Memory B cell (primary cell): ENCODE data around the gene FANCL.
"Not testable (repeated sequence)": the region's sequence is repeated elsewhere in the genome, so short reads cannot be mapped to it uniquely, and the experiment has no call there.

ENCODE experiments used
- ATAC-seq: fragments of 150-1000 bp; cut with Tn5 transposase; 2 replicates; pipeline ENCODE4 v1.10.0; 2021; ENCODE audit warnings: low read depth, mild to moderate bottlenecking, moderate library complexity
- DNase-seq, 2 donors: peaks; one replicate each; pipeline ENCODE4 v3.0.0; 2022; ENCODE audit warnings: low spot score in 2 of 2
- H3K27ac Mint-ChIP-seq: one replicate; pipeline ENCODE4 v1.8.0; 2022; ENCODE audit warnings: mild to moderate bottlenecking, moderate library complexity, mixed read lengths
- H3K27me3 Mint-ChIP-seq: one replicate; pipeline ENCODE4 v1.8.0; 2022; ENCODE audit warnings: mixed read lengths
- H3K36me3 Mint-ChIP-seq: one replicate; pipeline ENCODE4 v1.8.0; 2022; ENCODE audit warnings: mild to moderate bottlenecking, mixed read lengths
- H3K4me1 Mint-ChIP-seq: one replicate; pipeline ENCODE4 v1.8.0; 2022; ENCODE audit warnings: mixed read lengths
- H3K4me3 Mint-ChIP-seq: one replicate; pipeline ENCODE4 v1.8.0; 2022; ENCODE audit warnings: mild to moderate bottlenecking, moderate library complexity, mixed read lengths
- H3K9me3 Mint-ChIP-seq: one replicate; pipeline ENCODE4 v1.8.0; 2022; ENCODE audit warnings: mixed read lengths

The FANCL gene

GRCh38 chr2:58146707-58147106 lies 94.4 kb downstream of the FANCL start:
- Mint-ChIP-seq H3K27ac (no peak overlapping the region), H3K27me3 (no peaks in the 10 kb centered on the region), H3K9me3 (no peaks in the 10 kb centered on the region), H3K4me3 (no peak overlapping the region), H3K36me3 (peaks cover 28% of the 10 kb centered on the region), H3K4me1 (peaks cover 2% of the 10 kb centered on the region)
- DNase-seq, result no peak
- ATAC-seq, result no peak

GRCh38 chr2:58145769-58146168 lies 95.4 kb downstream of the FANCL start:
- H3K4me3 Mint-ChIP-seq, H3K27ac Mint-ChIP-seq, H3K27me3 Mint-ChIP-seq, H3K9me3 Mint-ChIP-seq, DNase-seq, ATAC-seq, H3K4me1 Mint-ChIP-seq: not testable (repeated sequence)
- H3K36me3 Mint-ChIP-seq, result peaks cover 28% of the 10 kb centered on the region

- Mint-ChIP-seq H3K36me3 (peaks cover 20% of the 10 kb centered on the region), H3K4me3 (no peak overlapping the region), H3K9me3 (no peaks in the 10 kb centered on the region), H3K27me3 (no peaks in the 10 kb centered on the region), H3K27ac (no peak overlapping the region), H3K4me1 (no peaks in the 10 kb centered on the region)
- DNase-seq, result no peak
- ATAC-seq, result no peak
These were observed 100.5 kb downstream of the FANCL start for GRCh38 chr2:58140508-58141072.

- H3K27me3 Mint-ChIP-seq, result no peaks in the 10 kb centered on the region
- DNase-seq (no peak), ATAC-seq (no peak)
- no peaks in the 10 kb centered on the region for H3K9me3 Mint-ChIP-seq
- H3K27ac Mint-ChIP-seq, result no peak overlapping the region
- peaks cover 23% of the 10 kb centered on the region for H3K36me3 Mint-ChIP-seq
- H3K4me1 Mint-ChIP-seq, result no peaks in the 10 kb centered on the region
- H3K4me3 Mint-ChIP-seq, result no peak overlapping the region
These were observed 102.6 kb downstream of the FANCL start for GRCh38 chr2:58138396-58139030.

GRCh38 chr2:58137856-58138255 lies 103.3 kb downstream of the FANCL start:
- no peak for DNase-seq
- Mint-ChIP-seq H3K36me3 (peaks cover 22% of the 10 kb centered on the region), H3K27ac (no peak overlapping the region)

GRCh38 chr2:58137221-58137620 lies 103.9 kb downstream of the FANCL start:
- no peak overlapping the region for H3K4me3 Mint-ChIP-seq
- ATAC-seq (no peak), DNase-seq (no peak)
- H3K9me3 Mint-ChIP-seq, result no peaks in the 10 kb centered on the region
- peaks cover 24% of the 10 kb centered on the region for H3K36me3 Mint-ChIP-seq
- no peaks in the 10 kb centered on the region for H3K4me1 Mint-ChIP-seq
- H3K27me3 Mint-ChIP-seq, result no peaks in the 10 kb centered on the region
- H3K27ac Mint-ChIP-seq, result no peak overlapping the region

More at GRCh38 chr2:58137856-58138255, 103.3 kb downstream of the FANCL start:
- Mint-ChIP-seq H3K27me3 (no peaks in the 10 kb centered on the region), H3K9me3 (no peaks in the 10 kb centered on the region), H3K4me3 (no peak overlapping the region), H3K4me1 (no peaks in the 10 kb centered on the region)
- no peak for ATAC-seq

GRCh38 chr2:58135861-58136260 lies 105.3 kb downstream of the FANCL start:
- no peak for ATAC-seq
- Mint-ChIP-seq H3K4me3 (no peak overlapping the region), H3K9me3 (no peaks in the 10 kb centered on the region), H3K27me3 (no peaks in the 10 kb centered on the region), H3K36me3 (peaks cover 30% of the 10 kb centered on the region), H3K27ac (no peak overlapping the region), H3K4me1 (no peaks in the 10 kb centered on the region)
- no peak for DNase-seq

- DNase-seq (no peak), ATAC-seq (no peak)
- Mint-ChIP-seq H3K27me3 (no peaks in the 10 kb centered on the region), H3K36me3 (peaks cover 21% of the 10 kb centered on the region), H3K9me3 (no peaks in the 10 kb centered on the region), H3K27ac (no peak overlapping the region), H3K4me1 (no peaks in the 10 kb centered on the region), H3K4me3 (no peak overlapping the region)
These were observed 107.7 kb downstream of the FANCL start for GRCh38 chr2:58133395-58133794.

GRCh38 chr2:58131191-58132011 lies 109.7 kb downstream of the FANCL start:
- Mint-ChIP-seq H3K27ac (peak overlapping the region; percentile 32), H3K9me3 (no peaks in the 10 kb centered on the region), H3K36me3 (peaks cover 19% of the 10 kb centered on the region), H3K27me3 (no peaks in the 10 kb centered on the region), H3K4me1 (no peaks in the 10 kb centered on the region), H3K4me3 (no peak overlapping the region)
- no peak for DNase-seq
- ATAC-seq, result no peak

- Mint-ChIP-seq H3K4me1 (no peaks in the 10 kb centered on the region), H3K27me3 (no peaks in the 10 kb centered on the region), H3K4me3 (no peak overlapping the region), H3K27ac (no peak overlapping the region), H3K9me3 (no peaks in the 10 kb centered on the region), H3K36me3 (peaks cover 17% of the 10 kb centered on the region)
- no peak for ATAC-seq
- DNase-seq, result no peak
These were observed 110.9 kb downstream of the FANCL start for GRCh38 chr2:58130238-58130637.

GRCh38 chr2:58127111-58127510 lies 114.0 kb downstream of the FANCL start:
- Mint-ChIP-seq H3K36me3 (peaks cover 19% of the 10 kb centered on the region), H3K27me3 (no peaks in the 10 kb centered on the region)

GRCh38 chr2:58122540-58122939 lies 118.6 kb downstream of the FANCL start:
- Mint-ChIP-seq H3K27ac (no peak overlapping the region), H3K36me3 (peaks cover 33% of the 10 kb centered on the region), H3K27me3 (no peaks in the 10 kb centered on the region), H3K4me1 (peaks cover 2% of the 10 kb centered on the region), H3K4me3 (no peak overlapping the region), H3K9me3 (peaks cover 3% of the 10 kb centered on the region)
- ATAC-seq (no peak), DNase-seq (no peak)

More at GRCh38 chr2:58127111-58127510, 114.0 kb downstream of the FANCL start:
- Mint-ChIP-seq H3K4me1 (peaks cover 2% of the 10 kb centered on the region), H3K4me3 (no peak overlapping the region), H3K27ac (no peak overlapping the region), H3K9me3 (no peaks in the 10 kb centered on the region)
- ATAC-seq (no peak), DNase-seq (no peak)

- peaks cover 37% of the 10 kb centered on the region for H3K36me3 Mint-ChIP-seq
- H3K9me3 Mint-ChIP-seq, result peaks cover 3% of the 10 kb centered on the region
- H3K27me3 Mint-ChIP-seq, result no peaks in the 10 kb centered on the region
- H3K4me1 Mint-ChIP-seq, result peaks cover 2% of the 10 kb centered on the region
- no peak overlapping the region for H3K4me3 Mint-ChIP-seq
- DNase-seq, result no peak
- no peak for ATAC-seq
- no peak overlapping the region for H3K27ac Mint-ChIP-seq
These were observed 119.1 kb downstream of the FANCL start for GRCh38 chr2:58122040-58122439.

GRCh38 chr2:58120626-58121229 lies 120.4 kb downstream of the FANCL start:
- Mint-ChIP-seq H3K27ac (peak overlapping the region; percentile 14), H3K4me1 (peaks cover 2% of the 10 kb centered on the region), H3K27me3 (no peaks in the 10 kb centered on the region), H3K9me3 (peaks cover 3% of the 10 kb centered on the region), H3K36me3 (peaks cover 43% of the 10 kb centered on the region), H3K4me3 (no peak overlapping the region)
- DNase-seq, result no peak
- ATAC-seq, result no peak
